ENCODE results near the gene CDT1. TPM values are rescaled to one million over a fixed set of nuclear protein-coding genes. Genes with fewer than 3 reads are reported as not detected.

Gene CDT1
- total RNA-seq, 4 donors from 2014 or later = 0.92 to 2.0 TPM; not detected in 2

DNA sequence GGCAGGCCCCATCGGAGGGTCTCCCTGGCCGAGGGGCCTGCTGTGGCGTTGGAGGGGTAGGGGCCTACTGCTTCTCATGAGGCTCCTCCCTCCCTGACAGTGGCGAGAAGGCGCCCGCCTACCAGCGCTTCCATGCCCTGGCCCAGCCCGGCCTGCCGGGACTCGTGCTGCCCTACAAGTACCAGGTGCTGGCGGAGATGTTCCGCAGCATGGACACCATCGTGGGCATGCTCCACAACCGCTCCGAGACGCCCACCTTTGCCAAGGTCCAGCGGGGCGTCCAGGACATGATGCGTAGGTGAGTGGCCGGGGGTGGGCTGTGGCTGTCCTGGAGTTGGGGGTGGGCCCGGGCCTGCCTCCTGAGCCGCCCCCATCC is 1.7 kb downstream of the CDT1 start:
- no CpG with 5 or more reads among the region's 22 CpGs for WGBS, 2 donors (ENCODE audit: low coverage in 1 of 2)
- Histone ChIP-seq H3K27ac (no peak overlapping the region), H3K9me3 (no peaks in the 10 kb centered on the region), H3K4me1 (peaks cover 0 to 45% (median 22%) of the 10 kb centered on the region in 3 donors), H3K27me3 (peaks cover 13% of the 10 kb centered on the region), H3K4me3 (no peak overlapping the region), H3K36me3 (peaks cover 0 to 26% of the 10 kb centered on the region in 2 donors)
- no peak for ATAC-seq
- TF ChIP-seq, protein P1, sequence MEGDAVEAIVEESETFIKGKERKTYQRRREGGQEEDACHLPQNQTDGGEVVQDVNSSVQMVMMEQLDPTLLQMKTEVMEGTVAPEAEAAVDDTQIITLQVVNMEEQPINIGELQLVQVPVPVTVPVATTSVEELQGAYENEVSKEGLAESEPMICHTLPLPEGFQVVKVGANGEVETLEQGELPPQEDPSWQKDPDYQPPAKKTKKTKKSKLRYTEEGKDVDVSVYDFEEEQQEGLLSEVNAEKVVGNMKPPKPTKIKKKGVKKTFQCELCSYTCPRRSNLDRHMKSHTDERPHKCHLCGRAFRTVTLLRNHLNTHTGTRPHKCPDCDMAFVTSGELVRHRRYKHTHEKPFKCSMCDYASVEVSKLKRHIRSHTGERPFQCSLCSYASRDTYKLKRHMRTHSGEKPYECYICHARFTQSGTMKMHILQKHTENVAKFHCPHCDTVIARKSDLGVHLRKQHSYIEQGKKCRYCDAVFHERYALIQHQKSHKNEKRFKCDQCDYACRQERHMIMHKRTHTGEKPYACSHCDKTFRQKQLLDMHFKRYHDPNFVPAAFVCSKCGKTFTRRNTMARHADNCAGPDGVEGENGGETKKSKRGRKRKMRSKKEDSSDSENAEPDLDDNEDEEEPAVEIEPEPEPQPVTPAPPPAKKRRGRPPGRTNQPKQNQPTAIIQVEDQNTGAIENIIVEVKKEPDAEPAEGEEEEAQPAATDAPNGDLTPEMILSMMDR (IDR thresholded peaks at IDR 0.05) = no peak
- no peak for TF ChIP-seq POLR2AphosphoS5 (IDR thresholded peaks at IDR 0.05)
- no peak for TF ChIP-seq EP300 (IDR thresholded peaks at IDR 0.05)
- no peak for TF ChIP-seq POLR2A (IDR thresholded peaks at IDR 0.05)

DNA sequence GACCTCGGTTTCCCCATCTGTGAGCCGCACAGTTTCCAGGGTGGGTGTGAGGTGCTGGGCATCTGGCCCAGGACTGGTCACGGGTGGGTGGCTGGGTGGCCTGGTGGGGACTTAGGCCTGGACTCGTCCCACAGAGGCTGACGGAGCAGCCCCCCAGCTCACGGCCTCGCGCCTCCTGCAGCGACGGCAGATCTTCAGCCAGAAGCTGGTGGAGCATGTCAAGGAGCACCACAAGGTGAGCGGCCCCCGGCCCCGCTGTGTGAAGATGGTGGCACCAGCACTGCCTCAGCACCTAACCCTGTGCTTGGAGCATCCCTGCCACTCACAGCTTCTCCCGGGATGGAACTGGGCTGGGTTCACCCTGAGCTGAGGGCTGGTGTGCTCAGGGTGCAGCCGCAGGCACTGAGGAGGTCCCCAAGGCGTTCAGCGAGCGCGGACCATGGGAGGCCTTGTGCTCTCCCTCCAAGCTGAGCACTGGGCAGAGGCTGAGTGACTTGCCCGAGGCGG is 2.4 kb downstream of the CDT1 start:
- no peak overlapping the region for H3K27ac ChIP-seq
- H3K9me3 ChIP-seq = no peaks in the 10 kb centered on the region
- H3K36me3 ChIP-seq = peaks cover 0 to 27% of the 10 kb centered on the region in 2 donors
- TF ChIP-seq EP300 (IDR thresholded peaks at IDR 0.05) (no peak), POLR2AphosphoS5 (IDR thresholded peaks at IDR 0.05) (no peak), POLR2A (IDR thresholded peaks at IDR 0.05) (no peak)
- TF ChIP-seq, protein P1 (IDR thresholded peaks at IDR 0.05) = no peak
- peaks cover 13% of the 10 kb centered on the region for H3K27me3 ChIP-seq
- peaks cover 0 to 51% (median 28%) of the 10 kb centered on the region in 3 donors for H3K4me1 ChIP-seq
- no peak overlapping the region for H3K4me3 ChIP-seq
- no peak for ATAC-seq
- WGBS, 2 donors (ENCODE audit: low coverage in 1 of 2) = no CpG with 5 or more reads among the region's 21 CpGs

DNA sequence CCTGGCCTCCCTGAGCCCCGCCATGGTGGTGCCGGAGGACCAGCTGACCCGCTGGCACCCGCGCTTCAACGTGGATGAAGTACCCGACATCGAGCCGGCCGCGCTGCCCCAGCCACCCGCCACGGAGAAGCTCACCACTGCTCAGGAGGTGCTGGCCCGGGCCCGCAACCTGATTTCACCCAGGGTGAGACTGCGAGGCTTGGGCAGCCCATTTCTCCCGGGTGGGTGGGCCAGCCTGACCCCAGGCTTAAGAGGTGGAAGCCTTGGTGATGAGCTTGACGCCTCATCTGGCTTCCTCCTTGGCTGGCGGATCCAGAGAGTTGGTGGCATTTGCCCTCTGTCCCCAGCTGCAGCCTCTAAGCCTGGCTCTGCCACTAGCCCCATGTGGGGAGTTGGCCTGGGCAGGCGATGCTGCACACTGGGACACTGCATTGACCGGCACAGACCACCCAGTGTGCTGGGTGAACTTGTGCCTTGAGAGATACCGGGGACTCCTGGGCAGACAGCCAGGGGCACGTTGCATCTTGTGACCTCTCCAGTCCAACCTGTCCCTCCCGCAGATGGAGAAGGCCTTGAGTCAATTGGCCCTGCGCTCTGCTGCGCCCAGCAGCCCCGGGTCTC is 3.0 kb downstream of the CDT1 start:
- ATAC-seq = no peak
- TF ChIP-seq EP300 (IDR thresholded peaks at IDR 0.05) (no peak), POLR2A (IDR thresholded peaks at IDR 0.05) (no peak), POLR2AphosphoS5 (IDR thresholded peaks at IDR 0.05) (no peak)
- TF ChIP-seq, protein P1 (IDR thresholded peaks at IDR 0.05) = no peak
- peaks cover 13% of the 10 kb centered on the region for H3K27me3 ChIP-seq
- H3K4me3 ChIP-seq = no peak overlapping the region
- H3K9me3 ChIP-seq = no peaks in the 10 kb centered on the region
- peaks cover 0 to 58% (median 28%) of the 10 kb centered on the region in 3 donors for H3K4me1 ChIP-seq
- no peak overlapping the region for H3K27ac ChIP-seq
- WGBS, 2 donors (ENCODE audit: low coverage in 1 of 2) = no CpG with 5 or more reads among the region's 27 CpGs
- H3K36me3 ChIP-seq = peaks cover 0 to 27% of the 10 kb centered on the region in 2 donors

DNA sequence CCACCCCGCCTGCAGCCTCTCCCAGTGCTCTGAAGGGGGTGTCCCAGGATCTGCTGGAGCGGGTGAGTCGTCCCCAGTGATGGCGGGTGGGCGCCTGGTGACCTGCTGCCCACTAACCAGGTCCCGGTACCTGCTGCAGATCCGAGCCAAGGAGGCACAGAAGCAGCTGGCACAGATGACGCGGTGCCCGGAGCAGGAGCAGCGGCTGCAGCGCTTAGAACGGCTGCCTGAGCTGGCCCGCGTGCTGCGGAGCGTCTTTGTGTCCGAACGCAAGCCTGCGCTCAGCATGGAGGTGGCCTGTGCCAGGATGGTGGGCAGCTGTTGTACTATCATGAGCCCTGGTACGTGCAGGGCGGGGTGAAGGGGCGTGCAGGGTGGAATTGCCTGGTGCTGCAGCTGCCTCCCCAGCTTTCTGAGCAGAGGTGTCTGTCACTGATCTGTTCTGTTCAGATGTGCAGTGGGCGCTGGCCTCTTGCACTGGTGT is 3.6 kb downstream of the CDT1 start:
- Histone ChIP-seq H3K27me3 (peaks cover 13% of the 10 kb centered on the region), H3K4me3 (no peak overlapping the region), H3K9me3 (no peaks in the 10 kb centered on the region), H3K4me1 (peaks cover 0 to 57% (median 28%) of the 10 kb centered on the region in 3 donors), H3K36me3 (peaks cover 0 to 27% of the 10 kb centered on the region in 2 donors), H3K27ac (no peak overlapping the region)
- ATAC-seq = no peak
- WGBS, 2 donors (ENCODE audit: low coverage in 1 of 2) = no CpG with 5 or more reads among the region's 24 CpGs
- no peak for TF ChIP-seq POLR2AphosphoS5 (IDR thresholded peaks at IDR 0.05)
- no peak for TF ChIP-seq POLR2A (IDR thresholded peaks at IDR 0.05)
- TF ChIP-seq, protein P1 (IDR thresholded peaks at IDR 0.05) = no peak
- no peak for TF ChIP-seq EP300 (IDR thresholded peaks at IDR 0.05)
